SJSA1 (cell line): ENCODE measurements around the gene MIX23. TPM values are rescaled to one million over a fixed set of nuclear protein-coding genes. Genes with fewer than 3 reads are reported as not detected.
A peak's percentile ranks its signal among the peaks of the same experiment; 100 is the strongest.

Experiments
- DNase-seq, 2 experiments: peaks; one replicate each; pipeline ENCODE4 v3.0.0-alpha.2; 2015 to 2020; ENCODE audit warnings: low spot score in 2 of 2, low read depth in 1 of 2
- H3K27ac ChIP-seq: fragments of 250-450 bp; sonication (Bioruptor Pico); 2 replicates; pipeline ENCODE4 v1.5.1; 2020; ENCODE audit warnings: mild to moderate bottlenecking, moderate library complexity
- H3K27me3 ChIP-seq: fragments of 250-450 bp; sonication (Bioruptor Pico); replicated peaks from 2 replicates; pipeline ENCODE4 v1.5.1; 2020; ENCODE audit warnings: mild to moderate bottlenecking, moderate library complexity
- H3K36me3 ChIP-seq: fragments of 250-450 bp; sonication (Bioruptor Pico); 2 replicates; pipeline ENCODE4 v1.5.1; 2020; ENCODE audit warnings: mild to moderate bottlenecking
- H3K4me1 ChIP-seq: fragments of 250-450 bp; sonication (Bioruptor Pico); replicated peaks from 2 replicates; pipeline ENCODE4 v1.6.1; 2021; ENCODE audit warnings: mild to moderate bottlenecking
- H3K4me3 ChIP-seq: fragments of 250-450 bp; sonication (Bioruptor Pico); 2 replicates; pipeline ENCODE4 v1.5.1; 2020; ENCODE audit warnings: mild to moderate bottlenecking
- H3K9me3 ChIP-seq: fragments of 250-450 bp; sonication (Bioruptor Pico); replicated peaks from 2 replicates; pipeline ENCODE4 v1.5.1; 2020; ENCODE audit warnings: mild to moderate bottlenecking
- total RNA-seq: library from RNA; depleted of rRNA; stranded (reverse); fragments of >200 nt; shearing (Covaris generic); gene quantifications from 2 replicates; pipeline ENCODE4 v1.2.3, GENCODE V29; 2014; rRNA removed

Gene MIX23
- total RNA-seq, result 29.3 and 65.3 TPM in 2 replicates

DNA sequence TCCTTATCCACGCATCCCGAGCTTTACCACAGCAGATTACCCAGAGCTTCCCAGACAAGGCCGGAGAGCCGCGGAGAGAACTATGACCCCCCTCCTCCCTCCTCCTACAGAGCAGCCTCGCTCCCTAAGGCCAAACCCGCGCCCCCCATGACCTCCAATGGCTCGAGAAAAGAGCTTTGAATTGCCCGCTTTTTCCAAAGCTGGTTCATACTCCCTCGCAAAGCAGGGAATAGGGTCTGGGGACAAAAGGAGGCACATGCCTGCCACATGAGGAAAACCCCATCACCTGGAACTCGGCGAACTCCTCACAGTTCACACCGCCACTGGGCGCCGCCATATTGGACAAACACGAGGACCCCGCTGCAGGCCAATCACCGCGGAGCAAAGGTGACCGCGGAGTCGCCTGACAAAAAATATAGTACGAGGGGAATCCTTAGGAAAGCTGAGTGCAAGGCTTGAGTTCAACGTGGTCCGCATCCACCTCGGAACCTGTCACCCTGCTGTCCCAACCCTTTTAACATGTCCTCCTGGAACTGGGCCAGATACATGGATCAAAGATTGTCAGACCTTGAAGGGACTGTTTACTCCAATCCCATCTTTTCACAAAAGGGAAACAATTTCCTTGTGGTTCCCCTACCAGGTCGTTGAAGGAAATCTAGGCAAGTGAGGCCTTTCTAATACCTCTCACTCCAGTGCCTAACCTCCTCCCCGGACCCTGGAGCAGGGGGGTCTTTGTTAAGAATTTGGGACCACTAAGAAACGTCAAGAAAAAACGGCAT, at the start of gene MIX23:
TSS of gene MIX23 (minus strand) at position 344 of the 779 bp plus-strand sequence. CDS start at position 337, 7 bp downstream.
- DNase-seq, result peak; percentile 84
- peaks cover 11% of the 10 kb centered on the region for H3K4me1 ChIP-seq
- H3K9me3 ChIP-seq, result no peaks in the 10 kb centered on the region
- H3K36me3 ChIP-seq, result peaks cover 3% of the 10 kb centered on the region; the same call in 1 of the 2 replicates
- peaks cover 12% of the 10 kb centered on the region for H3K27me3 ChIP-seq
- peak within 1 kb of the TSS; percentile 40 for H3K27ac ChIP-seq
- H3K4me3 ChIP-seq, result peak within 1 kb of the TSS; percentile 64

DNA sequence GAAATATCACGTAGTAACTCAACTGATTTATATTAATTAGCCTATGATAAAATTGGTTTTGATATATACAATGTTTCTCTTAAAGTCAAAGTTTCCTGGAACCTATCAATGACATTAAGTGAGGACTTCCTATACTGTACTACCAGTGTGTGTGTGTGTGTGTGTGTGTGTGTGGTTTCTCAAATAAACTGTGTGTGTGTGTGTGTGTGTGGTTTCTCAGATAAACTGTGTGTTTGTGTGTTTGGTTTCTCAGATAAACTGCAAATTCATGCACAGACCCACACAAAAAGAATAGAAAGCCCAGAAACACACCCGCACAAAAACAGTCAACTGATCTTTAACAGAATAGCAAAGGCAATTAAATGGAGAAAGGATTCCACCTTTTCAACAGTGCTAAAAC, 47.3 kb upstream of the MIX23 start:
- DNase-seq, result no peak
- H3K27me3 ChIP-seq, result no peaks in the 10 kb centered on the region
- H3K4me3 ChIP-seq, result no peak overlapping the region
- no peak overlapping the region for H3K27ac ChIP-seq
- no peaks in the 10 kb centered on the region for H3K9me3 ChIP-seq
- peaks cover 68% of the 10 kb centered on the region for H3K36me3 ChIP-seq
- no peaks in the 10 kb centered on the region for H3K4me1 ChIP-seq

DNA sequence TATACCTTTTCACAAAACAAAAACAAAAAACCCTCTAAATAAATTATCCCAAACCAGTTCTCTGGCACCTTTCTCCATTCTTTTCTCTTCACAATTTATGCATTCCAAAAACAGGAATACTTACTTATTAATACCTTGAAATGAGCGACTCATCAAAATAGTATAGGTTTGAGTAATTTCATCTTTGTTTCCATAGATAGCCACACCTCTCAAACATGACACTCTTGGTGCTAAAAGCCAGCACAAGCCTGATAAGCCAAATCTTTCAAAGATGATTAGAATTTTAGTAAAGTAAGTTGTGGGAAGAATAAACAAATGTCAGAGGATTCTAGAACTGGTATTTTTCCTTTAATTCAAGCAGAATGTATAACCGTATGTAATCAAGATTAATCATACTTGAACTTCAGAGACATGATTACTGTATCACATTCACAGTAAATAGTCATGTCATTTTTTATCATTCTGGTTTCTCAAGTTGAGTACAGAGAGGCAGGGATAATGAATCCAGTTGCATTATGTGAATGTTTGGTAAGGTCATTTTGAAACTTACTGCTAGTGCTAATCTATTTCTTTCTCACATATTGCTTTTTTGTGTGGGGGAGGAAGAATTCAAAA, 44.9 kb upstream of the MIX23 start:
- peaks cover 70% of the 10 kb centered on the region for H3K36me3 ChIP-seq
- DNase-seq, result no peak
- no peaks in the 10 kb centered on the region for H3K9me3 ChIP-seq
- H3K4me1 ChIP-seq, result no peaks in the 10 kb centered on the region
- H3K27ac ChIP-seq, result no peak overlapping the region
- H3K27me3 ChIP-seq, result no peaks in the 10 kb centered on the region
- H3K4me3 ChIP-seq, result no peak overlapping the region

GRCh38 chr3:122421836-122422235, 38.8 kb upstream of the MIX23 start:
- no peak for DNase-seq
- H3K4me3 ChIP-seq, result no peak overlapping the region
- peaks cover 48% of the 10 kb centered on the region for H3K36me3 ChIP-seq

GRCh38 chr3:122421101-122421500, 38.1 kb upstream of the MIX23 start:
- peaks cover 5% of the 10 kb centered on the region; the same call in 1 of the 2 replicates for H3K4me1 ChIP-seq
- no peak for DNase-seq
- H3K27ac ChIP-seq, result no peak overlapping the region
- H3K27me3 ChIP-seq, result no peaks in the 10 kb centered on the region
- H3K9me3 ChIP-seq, result no peaks in the 10 kb centered on the region
- H3K36me3 ChIP-seq, result peaks cover 46% of the 10 kb centered on the region
- no peak overlapping the region for H3K4me3 ChIP-seq

More at GRCh38 chr3:122421836-122422235, 38.8 kb upstream of the MIX23 start:
- Histone ChIP-seq H3K27me3 (no peaks in the 10 kb centered on the region), H3K27ac (no peak overlapping the region), H3K9me3 (no peaks in the 10 kb centered on the region), H3K4me1 (peaks cover 3% of the 10 kb centered on the region; the same call in 1 of the 2 replicates)

DNA sequence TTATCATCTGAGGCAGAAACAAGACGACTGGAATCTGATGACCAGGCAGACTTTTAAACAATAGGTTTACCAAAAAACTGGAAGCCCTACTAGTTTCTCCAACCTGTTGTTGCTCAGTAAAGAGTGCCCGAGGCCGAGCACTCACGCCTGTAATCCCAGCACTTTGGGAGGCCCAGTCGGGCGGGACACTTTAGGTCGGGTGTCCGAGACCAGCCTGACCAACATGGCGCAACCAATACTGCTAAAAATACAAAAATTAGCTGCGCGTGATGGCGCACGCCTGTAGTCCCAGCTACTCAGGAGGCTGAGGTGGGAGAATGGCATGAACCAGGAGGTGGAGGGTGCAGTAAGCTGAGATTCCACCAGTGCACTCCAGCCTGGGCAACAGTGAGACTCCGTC, 33.9 kb upstream of the MIX23 start:
- Histone ChIP-seq H3K36me3 (peaks cover 15% of the 10 kb centered on the region), H3K27me3 (no peaks in the 10 kb centered on the region), H3K4me1 (peaks cover 16% of the 10 kb centered on the region; the same call in 1 of the 2 replicates), H3K4me3 (peak overlapping the region; percentile 60), H3K9me3 (no peaks in the 10 kb centered on the region), H3K27ac (no peak overlapping the region)
- peak in 1 of 2 experiments; percentile 4 for DNase-seq

DNA sequence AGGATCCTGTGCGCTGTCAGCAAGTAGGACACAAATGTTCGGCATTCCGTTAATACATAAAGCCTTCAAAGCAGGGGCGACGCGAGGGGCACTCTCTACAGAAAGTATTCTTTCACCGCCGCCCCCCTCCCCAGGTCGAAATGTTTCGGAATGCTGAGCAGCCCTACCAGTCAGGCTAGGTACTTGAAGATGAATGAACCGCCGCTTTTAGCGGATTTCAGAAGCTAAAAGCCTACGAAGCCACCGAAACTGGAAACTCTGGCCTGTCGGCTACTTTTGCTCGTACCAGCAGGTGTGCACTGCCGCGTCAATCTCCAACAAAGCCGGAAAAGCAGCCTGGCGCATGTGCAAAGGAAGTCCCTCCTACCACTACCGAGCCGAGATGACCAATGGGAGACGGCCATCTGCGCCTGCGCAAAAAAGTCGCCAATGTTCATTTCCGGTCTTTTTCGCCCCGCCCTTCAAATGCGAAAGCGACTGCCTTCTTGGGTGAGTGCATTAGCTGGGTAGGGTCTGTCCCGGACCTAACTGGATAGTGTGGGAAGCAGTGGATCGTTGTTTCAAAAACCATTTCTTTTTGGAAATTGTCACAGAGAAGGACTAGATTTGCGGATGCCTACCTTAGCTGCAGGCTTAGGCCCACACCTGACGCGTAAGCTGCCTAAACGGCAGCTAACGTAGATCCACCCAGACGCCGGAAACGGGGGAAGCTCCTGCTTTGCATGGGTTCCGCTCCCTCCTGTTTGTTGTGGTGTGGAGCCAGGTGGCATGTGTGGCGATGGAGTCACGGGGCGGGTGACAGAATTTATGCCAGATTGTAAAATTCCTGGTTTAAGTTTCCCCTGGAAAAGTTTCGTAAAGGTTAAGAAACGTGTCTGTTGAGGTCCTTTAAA, 33.0 kb upstream of the MIX23 start, which contains the start of gene WDR5B:
TSS of gene WDR5B (minus strand) at position 301 of the 893 bp plus-strand sequence. CDS start 534 bp downstream, outside the sequence.
- Histone ChIP-seq H3K27ac (peak within 1 kb of the TSS; percentile 57), H3K4me1 (peaks cover 16% of the 10 kb centered on the region; the same call in 1 of the 2 replicates), H3K4me3 (peak within 1 kb of the TSS; percentile 60), H3K9me3 (no peaks in the 10 kb centered on the region), H3K27me3 (no peaks in the 10 kb centered on the region), H3K36me3 (peaks cover 9% of the 10 kb centered on the region)
- DNase-seq, result peak; percentile 95 to 97

DNA sequence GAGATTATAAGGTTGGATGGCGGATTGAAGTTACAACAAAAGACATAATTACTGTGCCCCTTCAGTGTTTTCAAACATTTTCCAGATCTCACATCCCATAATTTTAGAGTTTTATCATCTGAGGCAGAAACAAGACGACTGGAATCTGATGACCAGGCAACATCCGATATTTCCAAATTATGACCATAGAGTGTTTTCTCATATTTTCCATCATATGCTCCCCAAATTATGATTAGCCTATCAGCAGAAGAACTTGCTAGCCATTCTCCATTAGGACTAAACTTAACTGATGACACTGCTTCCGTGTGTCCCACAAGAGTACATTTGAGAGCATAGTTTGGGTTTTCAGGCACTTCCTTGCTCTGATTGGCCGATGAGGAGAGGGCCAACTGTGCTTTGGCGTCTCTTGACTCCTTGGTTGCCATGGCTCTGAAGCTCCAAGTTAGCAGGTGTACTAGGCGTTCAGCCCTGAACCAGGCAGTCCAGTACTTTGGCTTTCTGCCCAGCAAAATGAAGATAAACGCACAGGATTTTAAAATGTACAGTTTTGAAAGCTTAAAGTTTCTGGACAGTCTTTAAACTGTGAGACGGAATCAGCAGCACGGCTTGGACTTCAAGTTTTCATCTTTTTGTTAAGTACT, 32.2 kb upstream of the MIX23 start:
- DNase-seq, result peak in 1 of 2 experiments; percentile 7
- Histone ChIP-seq H3K27ac (no peak overlapping the region), H3K4me3 (peak overlapping the region; percentile 60), H3K27me3 (no peaks in the 10 kb centered on the region), H3K4me1 (peaks cover 16% of the 10 kb centered on the region; the same call in 1 of the 2 replicates), H3K9me3 (no peaks in the 10 kb centered on the region), H3K36me3 (peaks cover 9% of the 10 kb centered on the region)

- Histone ChIP-seq H3K4me1 (peaks cover 16% of the 10 kb centered on the region; the same call in 1 of the 2 replicates), H3K27ac (no peak overlapping the region), H3K36me3 (peaks cover 9% of the 10 kb centered on the region), H3K27me3 (no peaks in the 10 kb centered on the region), H3K4me3 (no peak overlapping the region), H3K9me3 (no peaks in the 10 kb centered on the region)
- no peak for DNase-seq
Observed at GRCh38 chr3:122414391-122414790, 31.4 kb upstream of the MIX23 start.

DNA sequence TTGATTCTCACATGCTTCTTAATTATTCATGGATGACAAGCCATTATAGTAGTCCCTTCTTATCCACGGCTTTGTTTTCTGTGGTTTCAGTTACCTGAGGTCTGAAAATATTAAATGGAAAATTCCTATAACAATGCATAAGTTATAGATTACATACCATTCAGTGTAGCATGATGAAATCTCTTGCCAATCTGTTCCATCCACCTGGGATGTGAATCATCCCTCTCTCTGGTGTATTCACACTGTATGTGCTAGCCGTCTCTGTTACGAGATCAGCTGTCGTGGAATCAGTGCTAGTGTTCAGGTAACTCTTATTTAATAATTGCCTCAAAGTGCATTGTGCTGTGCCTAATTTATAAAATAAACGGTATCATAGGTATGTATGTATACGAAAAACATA, 27.6 kb upstream of the MIX23 start:
- no peaks in the 10 kb centered on the region for H3K9me3 ChIP-seq
- H3K4me1 ChIP-seq, result peaks cover 10% of the 10 kb centered on the region; the same call in 1 of the 2 replicates
- no peak overlapping the region for H3K4me3 ChIP-seq
- H3K36me3 ChIP-seq, result peaks cover 3% of the 10 kb centered on the region; the same call in 1 of the 2 replicates
- H3K27me3 ChIP-seq, result no peaks in the 10 kb centered on the region
- DNase-seq, result no peak
- H3K27ac ChIP-seq, result no peak overlapping the region

- H3K4me3 ChIP-seq, result no peak overlapping the region
- H3K27ac ChIP-seq, result no peak overlapping the region
- no peaks in the 10 kb centered on the region for H3K9me3 ChIP-seq
- peaks cover 3% of the 10 kb centered on the region; the same call in 1 of the 2 replicates for H3K36me3 ChIP-seq
- no peaks in the 10 kb centered on the region for H3K27me3 ChIP-seq
- no peak for DNase-seq
- peaks cover 7% of the 10 kb centered on the region; the same call in 1 of the 2 replicates for H3K4me1 ChIP-seq
Observed at GRCh38 chr3:122410111-122410510, 27.1 kb upstream of the MIX23 start.

DNA sequence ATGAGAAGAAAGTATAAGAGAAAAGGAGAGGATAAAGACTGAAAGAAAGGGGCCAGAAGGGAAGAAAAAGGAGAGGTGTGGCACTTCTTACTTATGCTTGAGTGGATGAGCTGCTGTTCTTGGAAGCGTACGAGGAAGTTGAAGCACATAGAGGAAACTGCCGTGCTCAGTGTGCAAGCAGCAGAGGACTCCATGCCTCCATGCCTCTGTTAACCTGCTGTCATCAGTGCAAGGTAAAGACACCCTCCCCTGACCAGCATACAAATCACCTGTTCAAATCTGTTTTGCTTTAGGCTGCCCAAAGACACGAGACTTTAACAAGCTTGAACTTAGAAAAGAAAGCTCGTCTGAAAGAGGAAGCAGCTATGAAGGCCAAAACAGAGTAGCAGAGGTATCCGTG, 26.4 kb upstream of the MIX23 start:
- no peaks in the 10 kb centered on the region for H3K9me3 ChIP-seq
- DNase-seq, result no peak
- peaks cover 3% of the 10 kb centered on the region; the same call in 1 of the 2 replicates for H3K36me3 ChIP-seq
- no peaks in the 10 kb centered on the region for H3K27me3 ChIP-seq
- no peak overlapping the region for H3K4me3 ChIP-seq
- H3K4me1 ChIP-seq, result 0 out of 2 replicates have a peak, but pooled peaks cover under 1% of the 10 kb centered on the region
- no peak overlapping the region for H3K27ac ChIP-seq

DNA sequence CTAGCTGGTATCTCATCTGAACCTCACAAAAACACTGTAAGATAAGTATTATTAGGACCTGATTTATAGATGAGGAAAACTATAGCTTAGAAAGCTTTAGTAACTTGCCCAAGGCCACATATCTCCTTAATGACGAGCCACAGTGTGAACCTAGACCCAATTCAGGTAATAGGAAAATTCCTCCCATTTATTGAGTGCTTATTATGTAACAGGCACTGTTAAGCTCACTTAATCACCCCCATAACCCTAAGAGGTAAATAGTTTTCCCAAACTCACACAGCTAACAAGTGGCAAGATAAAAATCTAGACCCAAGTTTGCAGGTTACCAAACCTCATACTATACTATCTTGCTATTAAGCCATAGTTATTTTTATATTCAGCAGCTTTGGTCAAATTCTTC, 24.9 kb upstream of the MIX23 start:
- Histone ChIP-seq H3K4me3 (no peak overlapping the region), H3K36me3 (peaks cover 3% of the 10 kb centered on the region; the same call in 1 of the 2 replicates), H3K9me3 (no peaks in the 10 kb centered on the region), H3K4me1 (peaks cover 5% of the 10 kb centered on the region), H3K27ac (no peak overlapping the region), H3K27me3 (no peaks in the 10 kb centered on the region)
- DNase-seq, result no peak
